Heart right ventricle (tissue), 16 donors: ENCODE data around the gene RNMT. TPM values are rescaled to one million over a fixed set of nuclear protein-coding genes. Genes with fewer than 3 reads are reported as not detected.

ENCODE experiments used
- ATAC-seq, 8 donors: fragments of 200-7000 bp; cut with Tn5 transposase; one replicate each; pipeline ENCODE4 v1.9.1; 2020; ENCODE audit warnings: mild to moderate bottlenecking in 8 of 8, moderate library complexity in 8 of 8, moderate number of reproducible peaks in 1 of 8
- DNase-seq, 2 donors: peaks; one replicate each; pipeline ENCODE4 v3.0.0-alpha.2; 2020
- H3K27ac ChIP-seq, 10 donors: fragments of 200-600 bp; sonication (generic) in 2 of 10; one replicate each; pipeline versions ENCODE4 v1.5.0 to v1.8.0; 2020 to 2022; ENCODE audit warnings: mild to moderate bottlenecking in 3 of 10
- H3K27me3 ChIP-seq, 7 donors: fragments of 200-600 bp; one replicate each; pipeline ENCODE4 v1.8.0; 2021 to 2022; ENCODE audit warnings: mild to moderate bottlenecking in 2 of 7
- H3K36me3 ChIP-seq, 9 donors: fragments of 200-600 bp; sonication (generic) in 1 of 9; one replicate each; pipeline versions ENCODE4 v1.5.0 to v1.8.0; 2020 to 2022; ENCODE audit warnings: mild to moderate bottlenecking in 2 of 9
- H3K4me1 ChIP-seq, 9 donors: fragments of 200-600 bp; sonication (generic) in 1 of 9; one replicate each; pipeline versions ENCODE4 v1.5.0 to v1.8.0; 2020 to 2022; ENCODE audit warnings: mild to moderate bottlenecking in 4 of 9
- H3K4me3 ChIP-seq, 10 donors: fragments of 200-600 bp; sonication (generic) in 2 of 10; one replicate each; pipeline versions ENCODE4 v1.5.0 to v1.8.0; 2020 to 2022; ENCODE audit warnings: mild to moderate bottlenecking in 7 of 10, moderate library complexity in 2 of 10
- H3K9me3 ChIP-seq, 11 donors: fragments of 200-600 bp in 10 of 11; sonication (generic) in 2 of 11; one replicate each; pipeline versions ENCODE4 v1.5.0 to v1.8.0; 2013 to 2022; ENCODE audit warnings: mild to moderate bottlenecking in 2 of 11, control low read depth in 1 of 11, moderate library complexity in 1 of 11
- WGBS, 2 donors: extraction: QIAGEN DNeasy Blood & Tissue Kit; methylation state at CpG; one replicate each; pipeline ENCODE4 v1.1.7; 2013; ENCODE audit warnings: inconsistent platforms in 1 of 2; 5-methylcytosine and 5-hydroxymethylcytosine counted together
- intact Hi-C, 10 donors: fragments of 100-400 bp; cut with DNase I; formaldehyde crosslinking; loops; one replicate each; pipeline versions ENCODE4 v1.11.1 to v1.14.2; 2022
- polyA plus RNA-seq, 2 donors: library from polyadenylated mRNA; stranded (reverse); fragments of 200-250 nt; gene quantifications; one replicate each; pipeline ENCODE4 v1.2.3, GENCODE V29; 2013
- total RNA-seq, 10 donors: library from RNA; stranded (reverse); fragmentation: NEBNext Ultra II Directional in 3 of 10; extraction: Animal tissue kit (Norgen Biotek cat#: 25700) in 3 of 10; gene quantifications; one replicate each; pipeline versions ENCODE4 v1.2.1 to v1.2.4, GENCODE V29; 2021 to 2023
- TF ChIP-seq, protein P1 (sequence below), 9 donors: fragments of 200-600 bp; sonication (generic) in 2 of 9; IDR thresholded peaks; one replicate each; pipeline versions ENCODE4 v1.5.0 to v1.8.0; 2021 to 2022; ENCODE audit warnings: antibody characterized with exemption in 9 of 9, mild to moderate bottlenecking in 5 of 9, moderate library complexity in 1 of 9
- donor health status: Arrhythmogenic right ventricular cardiomyopathy.
- donor health status: ischemic (EF 13 %, LVEDD 7.1; RV severe dilation, severe dysfunction).
- donor health status: healthy with polysubstance abuse.
- donor health status: DM: no; HTN: yes; CAD: no.
- donor health status: DM: no; HTN: no; CAD: no.
- donor health status: ischemic (EF 25% LVEDD 6.9; RV normal size, moderate dysfunction).
- donor health status: ischemic (EF 25% LVEDD 5.7; RV mildly dilated, moderate dysfunction).
- donor health status: healthy.
- donor health status: DM: yes; HTN: yes; CAD: no.
- donor health status: Ischemic cardiomyopathy.
- donor health status: ischemic (EF 35%, LVEDD 5.7; RV mildly dilated, moderate dysfunction).
- donor health status: nonischemic (EF 11% LVEDD 7.7; RV severe dilation, severe dysfunction).
- donor health status: DM: yes; HTN: yes; CAD: no.
- donor health status: PGD.
- donor health status: ischemic (EF 29% LVEDD 5.4; RV normal size, mild dysfunction).
- donor health status: nonischemic (EF 23%, LVEDD 6.1; RV moderate dilation, normal function).

Gene RNMT
- total and polyA plus RNA-seq, 12 donors, result 12.4 to 37.0 (median 33.0) TPM

DNA sequence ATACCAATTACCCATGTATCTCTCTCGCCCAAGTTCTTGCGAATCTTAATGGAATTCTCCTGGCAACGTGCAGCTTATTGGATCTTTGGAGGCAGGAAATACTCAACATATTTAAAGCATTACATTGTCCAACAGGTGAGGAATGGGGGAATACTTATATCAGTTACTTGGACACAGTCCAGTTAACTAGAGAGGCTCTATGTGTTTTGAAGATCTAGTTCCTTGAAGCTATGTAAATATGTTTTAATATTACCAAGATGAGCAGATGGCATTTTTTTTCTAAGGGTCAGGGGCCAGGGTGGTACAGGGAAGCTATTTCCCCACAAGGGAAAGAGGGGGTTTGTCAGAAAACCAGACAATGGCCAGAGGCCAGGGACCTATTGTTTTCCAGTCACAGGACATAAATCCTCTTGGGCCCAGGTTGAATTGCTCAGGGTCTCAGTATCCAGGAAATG lies 70.7 kb downstream of the RNMT start:
- 41 to 57% methylated on average over 3 of the region's 3 CpGs for WGBS, 2 donors
- no peak for DNase-seq

DNA sequence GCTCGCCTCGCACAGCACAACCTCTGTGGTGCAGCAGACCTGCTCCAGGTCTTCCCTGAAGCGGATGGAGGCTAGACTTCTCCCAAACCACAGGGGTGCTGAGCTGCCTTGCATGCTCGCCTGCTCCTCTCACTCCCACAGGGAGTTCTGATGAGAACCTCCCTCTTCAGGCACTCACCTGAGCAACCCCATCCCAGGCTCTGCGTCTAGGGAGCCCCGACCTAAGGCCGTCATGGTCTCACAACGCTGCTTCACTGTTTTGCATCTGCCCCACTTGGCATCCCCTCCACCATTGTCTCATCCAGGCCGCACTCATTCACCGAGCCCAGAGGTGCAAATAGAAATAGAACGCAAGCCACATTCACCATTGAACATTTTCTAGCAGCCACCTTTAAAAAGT lies 72.9 kb downstream of the RNMT start:
- TF ChIP-seq, protein P1, sequence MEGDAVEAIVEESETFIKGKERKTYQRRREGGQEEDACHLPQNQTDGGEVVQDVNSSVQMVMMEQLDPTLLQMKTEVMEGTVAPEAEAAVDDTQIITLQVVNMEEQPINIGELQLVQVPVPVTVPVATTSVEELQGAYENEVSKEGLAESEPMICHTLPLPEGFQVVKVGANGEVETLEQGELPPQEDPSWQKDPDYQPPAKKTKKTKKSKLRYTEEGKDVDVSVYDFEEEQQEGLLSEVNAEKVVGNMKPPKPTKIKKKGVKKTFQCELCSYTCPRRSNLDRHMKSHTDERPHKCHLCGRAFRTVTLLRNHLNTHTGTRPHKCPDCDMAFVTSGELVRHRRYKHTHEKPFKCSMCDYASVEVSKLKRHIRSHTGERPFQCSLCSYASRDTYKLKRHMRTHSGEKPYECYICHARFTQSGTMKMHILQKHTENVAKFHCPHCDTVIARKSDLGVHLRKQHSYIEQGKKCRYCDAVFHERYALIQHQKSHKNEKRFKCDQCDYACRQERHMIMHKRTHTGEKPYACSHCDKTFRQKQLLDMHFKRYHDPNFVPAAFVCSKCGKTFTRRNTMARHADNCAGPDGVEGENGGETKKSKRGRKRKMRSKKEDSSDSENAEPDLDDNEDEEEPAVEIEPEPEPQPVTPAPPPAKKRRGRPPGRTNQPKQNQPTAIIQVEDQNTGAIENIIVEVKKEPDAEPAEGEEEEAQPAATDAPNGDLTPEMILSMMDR (IDR thresholded peaks at IDR 0.05), result no peak
- peaks cover 0 to 20% (median 4%) of the 10 kb centered on the region in 9 donors for H3K4me1 ChIP-seq
- H3K27me3 ChIP-seq, result peaks cover 0 to 35% (median 4%) of the 10 kb centered on the region in 7 donors
- ATAC-seq, result no peak
- 89 to 94% methylated on average over 11 of the region's 11 CpGs for WGBS, 2 donors
- H3K4me3 ChIP-seq, result no peak overlapping the region
- no peak for DNase-seq
- H3K36me3 ChIP-seq, result no peaks in the 10 kb centered on the region
- no peak overlapping the region for H3K27ac ChIP-seq
- intact Hi-C loops, result loop anchor here in 1 of 10 donors (10.0 kb wide), 1 partner anchor 55 kb away; no protein-coding TSS in a partner anchor
- peaks cover 0 to 6% (median 0%) of the 10 kb centered on the region in 11 donors for H3K9me3 ChIP-seq

More for the DNA sequence above, 70.7 kb downstream of the RNMT start:
- ATAC-seq, result peak in 1 of 8 donors; percentile 47
- Histone ChIP-seq H3K36me3 (no peaks in the 10 kb centered on the region), H3K27me3 (peaks cover 0 to 29% (median 4%) of the 10 kb centered on the region in 7 donors), H3K4me3 (no peak overlapping the region), H3K4me1 (peaks cover 0 to 20% (median 4%) of the 10 kb centered on the region in 9 donors), H3K27ac (no peak overlapping the region), H3K9me3 (peaks cover 0 to 7% (median 0%) of the 10 kb centered on the region in 11 donors)
- TF ChIP-seq, protein P1 (IDR thresholded peaks at IDR 0.05), result no peak
- intact Hi-C loops, result loop anchor here in 1 of 10 donors (10.0 kb wide), 1 partner anchor 58 kb away; no protein-coding TSS in a partner anchor

DNA sequence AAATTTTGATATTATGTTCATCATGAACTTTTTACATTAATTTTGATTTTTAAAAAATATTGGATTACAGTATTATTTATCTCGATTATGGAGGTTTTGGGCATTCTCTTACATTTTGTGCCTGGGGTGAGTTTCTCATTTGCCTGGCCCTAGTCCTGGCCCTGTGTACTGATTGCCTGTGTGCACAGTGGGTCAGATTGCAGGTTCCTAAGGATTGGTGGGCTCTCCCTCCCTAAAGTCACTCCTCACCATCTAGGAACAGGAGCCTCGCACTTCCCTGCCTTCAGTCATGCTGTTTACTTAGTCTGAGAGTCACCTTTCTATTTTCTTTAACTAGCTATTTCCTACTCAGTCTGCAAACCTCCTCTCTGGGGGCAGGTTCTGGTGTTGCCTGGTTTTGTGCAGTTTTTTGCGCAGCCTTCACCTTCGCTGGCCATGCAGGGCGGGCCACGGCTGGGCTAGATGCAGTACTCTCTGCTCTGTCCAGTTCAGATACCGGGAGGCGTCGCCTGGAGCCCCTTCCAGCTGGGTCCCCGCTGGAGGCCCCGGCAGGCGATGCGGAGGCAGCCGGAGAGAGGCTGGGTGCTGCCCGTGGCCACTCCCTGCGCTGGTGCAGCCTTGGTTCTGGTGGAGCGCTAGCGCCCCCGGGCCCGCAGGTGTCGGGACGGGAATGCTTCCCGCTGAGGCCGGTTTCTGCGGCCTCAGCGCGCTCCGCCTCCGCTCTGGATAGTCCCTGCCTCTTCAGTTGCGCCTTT lies 74.2 kb downstream of the RNMT start:
- Histone ChIP-seq H3K4me3 (peak overlapping the region in 7 of 10 donors; percentile 17 to 41 (median 30)), H3K4me1 (peaks cover 0 to 20% (median 4%) of the 10 kb centered on the region in 9 donors), H3K36me3 (no peaks in the 10 kb centered on the region), H3K27ac (no peak overlapping the region), H3K27me3 (peaks cover 0 to 45% (median 4%) of the 10 kb centered on the region in 7 donors), H3K9me3 (no peaks in the 10 kb centered on the region)
- intact Hi-C loops, result loop anchor here in 3 of 10 donors (10.0 kb wide), 3 partner anchors 246 to 596 kb away; partner anchors contain the start of gene LDLRAD4 (in 2 of the 3)
- TF ChIP-seq, protein P1 (IDR thresholded peaks at IDR 0.05), result peak; percentile 22 to 69 (median 56)
- peak; percentile 56 to 78 for DNase-seq
- 13 to 15% methylated on average over 30 of the region's 30 CpGs for WGBS, 2 donors
- peak; percentile 90 to 96 (median 92) for ATAC-seq

DNA sequence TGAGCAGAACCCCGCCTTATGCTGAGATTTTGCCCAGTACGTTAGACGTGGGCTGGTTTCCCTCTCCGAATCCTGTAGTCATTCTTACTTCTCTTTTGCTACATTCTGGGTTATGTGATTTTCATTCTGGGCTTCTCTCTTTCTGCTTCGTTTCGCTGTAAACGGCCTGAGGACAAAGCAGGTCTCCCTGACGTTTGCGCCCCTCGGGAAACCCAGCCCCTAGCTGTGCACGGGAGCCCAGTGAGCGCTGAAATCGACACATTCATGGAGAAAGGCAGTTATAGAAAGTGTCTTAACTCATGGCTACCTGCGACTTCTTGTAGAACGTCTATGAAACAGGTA lies 74.8 kb downstream of the RNMT start:
- ATAC-seq, result peak in 1 of 8 donors; percentile 14
- DNase-seq, result no peak
- peaks cover 0 to 45% (median 4%) of the 10 kb centered on the region in 7 donors for H3K27me3 ChIP-seq

More for the DNA sequence above, 74.8 kb downstream of the RNMT start:
- peaks cover 0 to 20% (median 4%) of the 10 kb centered on the region in 9 donors for H3K4me1 ChIP-seq
- WGBS, 2 donors, result 11 to 18% methylated on average over 15 of the region's 15 CpGs
- TF ChIP-seq, protein P1 (IDR thresholded peaks at IDR 0.05), result peak in 1 of 9 donors; percentile 12
- H3K4me3 ChIP-seq, result peak overlapping the region in 7 of 10 donors; percentile 17 to 41 (median 30)
- no peaks in the 10 kb centered on the region for H3K36me3 ChIP-seq
- no peak overlapping the region for H3K27ac ChIP-seq
- intact Hi-C loops, result loop anchor here in 3 of 10 donors (10.0 kb wide), 3 partner anchors 246 to 596 kb away; partner anchors contain the start of gene LDLRAD4 (in 2 of the 3)
- no peaks in the 10 kb centered on the region for H3K9me3 ChIP-seq
